Mesothelial cell of epicardium (in vitro differentiated cells): ENCODE results near the gene DUSP28. TPM values are rescaled to one million over a fixed set of nuclear protein-coding genes. Genes with fewer than 3 reads are reported as not detected.

Experiments used
- DNase-seq, 2 experiments: peaks; one replicate each; pipeline ENCODE4 v3.0.0; 2021; ENCODE audit warnings: low spot score in 2 of 2; ENCODE audit not compliant: unreplicated experiment in 2 of 2
- H3K27ac Mint-ChIP-seq: 2 replicates; pipeline ENCODE4 v1.8.0; 2021; ENCODE audit warnings: mixed read lengths
- H3K27me3 Mint-ChIP-seq: 2 replicates; pipeline ENCODE4 v1.8.0; 2021; ENCODE audit warnings: low read depth, mixed read lengths
- H3K36me3 Mint-ChIP-seq: 2 replicates; pipeline ENCODE4 v1.8.0; 2021; ENCODE audit warnings: mixed read lengths
- H3K4me1 Mint-ChIP-seq: 2 replicates; pipeline ENCODE4 v1.8.0; 2021; ENCODE audit warnings: mixed read lengths
- H3K4me3 Mint-ChIP-seq: 2 replicates; pipeline ENCODE4 v1.8.0; 2021; ENCODE audit warnings: mild to moderate bottlenecking, moderate library complexity, mixed read lengths
- H3K9me3 Mint-ChIP-seq: 2 replicates; pipeline ENCODE4 v1.8.0; 2021; ENCODE audit warnings: mixed read lengths
- total RNA-seq: library from RNA; stranded (reverse); gene quantifications from 3 replicates; pipeline ENCODE4 v1.2.1, GENCODE V29; 2021
- TF ChIP-seq, protein P1 (sequence below): fragments of 200-600 bp; sonication (generic); IDR thresholded peaks from one replicate; pipeline ENCODE4 v1.5.0; 2021; ENCODE audit warnings: antibody characterized with exemption; ENCODE audit not compliant: unreplicated experiment

The DUSP28 gene
- total RNA-seq, 1 donor from 2014 or later = 6.2 TPM

DNA sequence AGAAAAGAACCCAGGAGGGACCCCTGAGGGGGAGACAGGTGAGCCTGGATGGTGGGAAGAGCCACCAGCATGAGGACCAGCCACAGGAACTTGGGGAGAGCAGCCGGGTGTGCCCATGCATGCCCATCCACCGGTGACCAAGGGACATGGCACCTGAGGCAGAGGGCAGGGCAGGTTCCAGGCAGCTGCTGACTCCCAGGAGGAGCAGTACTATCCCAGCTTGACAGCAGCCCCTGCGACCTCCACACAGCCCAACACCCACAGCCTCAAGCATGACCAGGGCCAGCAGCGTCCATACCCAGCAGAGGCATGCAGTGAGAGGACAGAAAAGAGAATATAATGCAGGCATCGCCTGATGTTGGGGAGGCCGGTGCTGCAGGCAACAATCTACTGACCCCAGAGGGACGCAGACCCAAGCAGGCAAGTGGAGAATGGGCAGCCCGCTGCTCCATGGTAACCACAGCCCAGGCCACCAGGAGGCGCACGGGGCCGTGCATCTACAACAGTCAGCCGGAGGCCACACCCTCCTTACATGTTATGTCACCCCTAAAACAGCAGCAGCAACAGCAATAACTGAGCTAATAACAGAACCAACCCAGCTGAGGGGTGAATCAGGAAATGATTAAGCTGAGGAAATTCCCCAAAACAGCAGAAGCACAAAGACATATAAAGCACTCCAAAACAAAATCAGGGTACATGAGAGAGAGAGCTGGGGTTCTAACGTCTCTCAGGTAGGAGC is 46.4 kb upstream of the DUSP28 start:
- Mint-ChIP-seq H3K36me3 (peaks cover 22% of the 10 kb centered on the region), H3K27ac (no peak overlapping the region), H3K27me3 (no peaks in the 10 kb centered on the region), H3K4me3 (no peak overlapping the region), H3K9me3 (no peaks in the 10 kb centered on the region), H3K4me1 (peaks cover 2% of the 10 kb centered on the region)
- DNase-seq = peak in 1 of 2 experiments; percentile 75
- TF ChIP-seq, protein P1, sequence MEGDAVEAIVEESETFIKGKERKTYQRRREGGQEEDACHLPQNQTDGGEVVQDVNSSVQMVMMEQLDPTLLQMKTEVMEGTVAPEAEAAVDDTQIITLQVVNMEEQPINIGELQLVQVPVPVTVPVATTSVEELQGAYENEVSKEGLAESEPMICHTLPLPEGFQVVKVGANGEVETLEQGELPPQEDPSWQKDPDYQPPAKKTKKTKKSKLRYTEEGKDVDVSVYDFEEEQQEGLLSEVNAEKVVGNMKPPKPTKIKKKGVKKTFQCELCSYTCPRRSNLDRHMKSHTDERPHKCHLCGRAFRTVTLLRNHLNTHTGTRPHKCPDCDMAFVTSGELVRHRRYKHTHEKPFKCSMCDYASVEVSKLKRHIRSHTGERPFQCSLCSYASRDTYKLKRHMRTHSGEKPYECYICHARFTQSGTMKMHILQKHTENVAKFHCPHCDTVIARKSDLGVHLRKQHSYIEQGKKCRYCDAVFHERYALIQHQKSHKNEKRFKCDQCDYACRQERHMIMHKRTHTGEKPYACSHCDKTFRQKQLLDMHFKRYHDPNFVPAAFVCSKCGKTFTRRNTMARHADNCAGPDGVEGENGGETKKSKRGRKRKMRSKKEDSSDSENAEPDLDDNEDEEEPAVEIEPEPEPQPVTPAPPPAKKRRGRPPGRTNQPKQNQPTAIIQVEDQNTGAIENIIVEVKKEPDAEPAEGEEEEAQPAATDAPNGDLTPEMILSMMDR = peak; percentile 71

DNA sequence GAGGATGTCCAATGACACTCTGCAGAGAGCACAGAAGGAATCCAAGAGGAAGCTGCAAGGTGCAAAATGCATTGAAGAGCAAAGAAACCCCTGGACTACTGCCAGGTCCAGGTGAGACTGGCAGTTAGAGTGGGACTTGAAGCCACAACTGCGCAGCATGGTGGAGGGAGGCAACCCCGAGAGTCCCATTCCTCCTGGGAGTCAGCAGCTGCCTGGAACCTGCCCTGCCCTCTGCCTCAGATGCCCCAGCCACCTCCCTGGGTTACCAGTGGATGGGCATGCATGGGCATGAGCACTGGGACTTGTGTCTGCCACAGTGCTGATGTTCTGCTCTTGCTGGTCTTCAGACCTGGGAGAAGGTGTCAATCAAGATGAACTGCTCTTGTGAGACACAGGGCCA is 45.5 kb upstream of the DUSP28 start:
- TF ChIP-seq, protein P1 = no peak
- Mint-ChIP-seq H3K4me1 (peaks cover 2% of the 10 kb centered on the region), H3K27ac (no peak overlapping the region), H3K4me3 (no peak overlapping the region), H3K27me3 (peaks cover 3% of the 10 kb centered on the region), H3K9me3 (no peaks in the 10 kb centered on the region), H3K36me3 (peaks cover 23% of the 10 kb centered on the region)
- DNase-seq = peak in 1 of 2 experiments; percentile 24

DNA sequence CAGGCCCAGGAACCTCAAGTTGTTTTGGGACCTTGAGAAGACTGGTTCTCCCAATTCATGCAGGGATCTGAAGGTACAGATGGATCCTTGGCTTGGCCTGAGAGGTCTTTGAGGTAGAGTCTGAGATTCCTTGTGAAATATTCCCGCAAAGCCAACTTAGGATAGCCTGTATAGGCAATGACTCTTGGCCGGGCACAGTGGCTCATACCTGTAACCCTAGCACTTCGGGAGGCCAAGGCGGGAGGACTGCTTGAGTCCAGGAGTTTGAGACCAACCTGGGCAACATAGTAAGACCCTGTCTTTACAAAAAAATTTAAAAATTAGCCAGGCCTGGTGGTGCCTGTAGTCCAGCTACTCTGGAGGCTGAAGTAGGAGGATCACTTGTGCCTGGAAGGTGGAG is 42.8 kb upstream of the DUSP28 start:
- Mint-ChIP-seq H3K4me1 (peaks cover 2% of the 10 kb centered on the region), H3K9me3 (peaks cover 3% of the 10 kb centered on the region), H3K36me3 (peaks cover 25% of the 10 kb centered on the region), H3K4me3 (no peak overlapping the region), H3K27me3 (peaks cover 10% of the 10 kb centered on the region), H3K27ac (no peak overlapping the region)
- DNase-seq = no peak
- TF ChIP-seq, protein P1 = no peak

DNA sequence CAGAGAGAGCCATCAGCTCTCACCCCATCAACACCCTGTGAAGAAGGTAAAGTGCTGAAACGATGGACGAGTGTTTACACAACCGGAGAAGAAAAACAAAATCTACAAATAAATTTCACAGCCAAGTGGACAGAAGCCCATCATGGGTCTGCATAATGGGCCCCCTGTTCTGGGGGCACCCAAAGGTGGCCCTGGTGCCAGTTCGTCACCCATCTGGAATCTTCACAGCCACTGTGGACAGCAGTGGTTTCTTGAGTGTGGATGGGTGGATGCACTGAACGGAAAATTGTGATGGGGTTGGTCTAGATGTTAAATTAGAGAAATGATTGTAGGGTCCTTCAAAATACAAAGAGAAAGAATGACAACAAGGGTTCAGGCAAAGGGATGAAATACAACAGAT is 41.2 kb upstream of the DUSP28 start:
- H3K27me3 Mint-ChIP-seq = peaks cover 10% of the 10 kb centered on the region
- H3K4me1 Mint-ChIP-seq = peaks cover under 1% of the 10 kb centered on the region
- TF ChIP-seq, protein P1 = no peak
- no peak overlapping the region for H3K4me3 Mint-ChIP-seq
- H3K27ac Mint-ChIP-seq = no peak overlapping the region
- no peak for DNase-seq
- peaks cover 39% of the 10 kb centered on the region for H3K36me3 Mint-ChIP-seq
- peaks cover 11% of the 10 kb centered on the region for H3K9me3 Mint-ChIP-seq

DNA sequence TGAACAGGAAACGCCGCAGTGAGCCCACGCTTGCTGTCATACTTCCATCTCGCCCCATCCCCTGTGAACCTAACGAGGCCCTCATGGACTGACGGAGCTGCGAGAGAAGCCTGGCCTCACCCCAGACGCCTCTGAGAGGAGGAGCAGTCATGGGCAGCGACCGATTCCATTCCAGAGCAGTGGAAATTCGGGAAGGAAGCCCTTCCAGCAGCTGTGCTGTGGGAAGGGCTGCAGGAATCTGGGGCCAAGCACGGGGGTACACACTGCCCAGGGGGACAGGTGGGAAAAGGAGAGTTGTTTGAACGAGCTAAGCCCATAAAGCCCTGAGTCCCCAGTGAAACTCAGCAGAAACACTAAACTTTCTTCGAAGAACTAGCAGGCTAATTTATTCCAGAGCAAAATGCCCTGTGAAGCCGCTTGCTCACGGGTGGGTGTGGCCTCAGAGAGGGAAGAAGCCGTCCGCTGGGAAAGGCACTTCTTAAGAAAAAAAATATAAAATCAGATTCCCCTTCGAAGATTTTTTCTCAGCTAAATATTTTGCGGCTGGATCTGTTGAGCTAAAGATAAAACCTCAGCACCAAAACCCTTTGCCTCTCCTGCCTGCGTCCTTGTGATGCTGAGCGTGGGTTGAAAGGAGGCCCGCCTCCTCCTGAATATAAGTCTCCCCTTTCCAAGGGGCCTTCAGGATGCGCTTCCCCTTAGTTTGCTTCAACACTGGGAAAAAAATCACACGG is 40.6 kb upstream of the DUSP28 start:
- TF ChIP-seq, protein P1 = no peak
- Mint-ChIP-seq H3K27me3 (peaks cover 10% of the 10 kb centered on the region), H3K27ac (no peak overlapping the region), H3K4me1 (no peaks in the 10 kb centered on the region), H3K36me3 (peaks cover 44% of the 10 kb centered on the region), H3K9me3 (peaks cover 17% of the 10 kb centered on the region), H3K4me3 (no peak overlapping the region)
- DNase-seq = no peak
